ENCODE measurements around the gene ZNF613. TPM values are rescaled to one million over a fixed set of nuclear protein-coding genes. Genes with fewer than 3 reads are reported as not detected.

ZNF613 gene
- total RNA-seq, 3 donors from 2014 or later (not counting 1 experiment from before 2014, with no cell fraction given) = 1.8 to 3.9 (median 2.5) TPM

- 97% methylated on average over 4 of the region's 4 CpGs for WGBS (ENCODE audit: insufficient coverage)
- DNase-seq = no peak
- peaks cover 50% of the 10 kb centered on the region for H3K9me3 ChIP-seq (ENCODE audit: control insufficient read depth, insufficient read depth, low read length)
- Mint-ChIP-seq H3K4me1 (peaks cover 34 to 35% of the 10 kb centered on the region in 2 donors), H3K9me3 (peaks cover 2 to 9% of the 10 kb centered on the region in 2 donors), H3K27me3 (ENCODE audit: low read depth in 2 of 2) (peaks cover 0 to 6% of the 10 kb centered on the region in 2 donors), H3K36me3 (peaks cover 28% of the 10 kb centered on the region), H3K27ac (no peak overlapping the region), H3K4me3 (no peak overlapping the region)
- no peak overlapping the region for H3K27ac ChIP-seq (ENCODE audit: low read length)
- intact Hi-C loops (cut with micrococcal nuclease) = loop anchor here (5.0 kb wide), 1 partner anchor 105 kb away; the partner anchor contains the start of gene ZNF615
- H3K4me3 ChIP-seq (ENCODE audit: low read length) = no peak overlapping the region
- no peaks in the 10 kb centered on the region for H3K27me3 ChIP-seq (ENCODE audit: control insufficient read depth, insufficient read depth, low read length)
- ATAC-seq = no peak
- peaks cover 15% of the 10 kb centered on the region for H3K4me1 ChIP-seq (ENCODE audit: control insufficient read depth, insufficient read depth, low read length)
- no peak for TF ChIP-seq CTCF (IDR thresholded peaks at IDR 0.05)
- H3K36me3 ChIP-seq (ENCODE audit: control insufficient read depth, insufficient read depth, low read length) = peaks cover 33% of the 10 kb centered on the region
Observed at GRCh38 chr19:51901860-51902259, 25.4 kb upstream of the ZNF613 start.

- Histone ChIP-seq H3K4me3 (ENCODE audit: low read length) (no peak overlapping the region), H3K27me3 (ENCODE audit: control insufficient read depth, insufficient read depth, low read length) (no peaks in the 10 kb centered on the region), H3K4me1 (ENCODE audit: control insufficient read depth, insufficient read depth, low read length) (peaks cover 15% of the 10 kb centered on the region), H3K36me3 (ENCODE audit: control insufficient read depth, insufficient read depth, low read length) (peaks cover 21% of the 10 kb centered on the region), H3K9me3 (ENCODE audit: control insufficient read depth, insufficient read depth, low read length) (peaks cover 42% of the 10 kb centered on the region), H3K27ac (ENCODE audit: low read length) (no peak overlapping the region)
- H3K9me3 Mint-ChIP-seq = peaks cover 2 to 9% of the 10 kb centered on the region in 2 donors
- H3K4me3 Mint-ChIP-seq = peak overlapping the region; percentile 100
- intact Hi-C loops (cut with micrococcal nuclease) = loop anchor here (5.0 kb wide), 1 partner anchor 104 kb away; the partner anchor contains the start of gene ZNF615
- H3K27ac Mint-ChIP-seq = peak overlapping the region in 1 of 2 donors; percentile 31
- peaks cover 9 to 11% of the 10 kb centered on the region in 2 donors for H3K27me3 Mint-ChIP-seq (ENCODE audit: low read depth in 2 of 2)
- ATAC-seq (no peak), DNase-seq (no peak)
- H3K4me1 Mint-ChIP-seq = peaks cover 34 to 35% of the 10 kb centered on the region in 2 donors
- peaks cover 26% of the 10 kb centered on the region for H3K36me3 Mint-ChIP-seq
- no peak for TF ChIP-seq CTCF (IDR thresholded peaks at IDR 0.05)
- 93% methylated on average over 8 of the region's 8 CpGs for WGBS (ENCODE audit: insufficient coverage)
Observed at GRCh38 chr19:51903192-51903591, 24.1 kb upstream of the ZNF613 start.

- peaks cover 2 to 9% of the 10 kb centered on the region in 2 donors for H3K9me3 Mint-ChIP-seq
- DNase-seq = peak; percentile 76 to 88
- H3K9me3 ChIP-seq (ENCODE audit: control insufficient read depth, insufficient read depth, low read length) = peaks cover 35% of the 10 kb centered on the region
- H3K36me3 ChIP-seq (ENCODE audit: control insufficient read depth, insufficient read depth, low read length) = peaks cover 8% of the 10 kb centered on the region
- peak within 1 kb of the TSS; percentile 68 for H3K4me3 ChIP-seq (ENCODE audit: low read length)
- peaks cover 15% of the 10 kb centered on the region for H3K4me1 ChIP-seq (ENCODE audit: control insufficient read depth, insufficient read depth, low read length)
- H3K36me3 Mint-ChIP-seq = peaks cover 24% of the 10 kb centered on the region
- peak within 1 kb of the TSS; percentile 76 for H3K27ac ChIP-seq (ENCODE audit: low read length)
- WGBS (ENCODE audit: insufficient coverage) = under 1% methylated on average over 43 of the region's 43 CpGs
- peaks cover 13 to 18% of the 10 kb centered on the region in 2 donors for H3K27me3 Mint-ChIP-seq (ENCODE audit: low read depth in 2 of 2)
- peaks cover 4% of the 10 kb centered on the region for H3K27me3 ChIP-seq (ENCODE audit: control insufficient read depth, insufficient read depth, low read length)
- ATAC-seq = peak; percentile 92 to 96 (median 94)
- intact Hi-C loops (cut with micrococcal nuclease) = loop anchor here (1.0 to 5.0 kb wide), 4 partner anchors 18 to 103 kb away; partner anchors contain the start of genes ZNF350, ZNF577, ZNF613 and ZNF615
- H3K4me3 Mint-ChIP-seq = peak within 1 kb of the TSS; percentile 100
- peak within 1 kb of the TSS; percentile 96 to 97 for H3K27ac Mint-ChIP-seq
- H3K4me1 Mint-ChIP-seq = peaks cover 34 to 35% of the 10 kb centered on the region in 2 donors
- no peak for TF ChIP-seq CTCF (IDR thresholded peaks at IDR 0.05)
Observed at GRCh38 chr19:51904331-51905165, 22.7 kb upstream of the ZNF613 start, which contains the start of gene ZNF649. Gene ZNF649 (minus strand): TSS chr19:51905017. CDS start chr19:51900107, 4,910 bp downstream.

All from natural killer cell (primary cell).